Measurements from ENCODE around the gene STRA8. TPM values are rescaled to one million over a fixed set of nuclear protein-coding genes. Genes with fewer than 3 reads are reported as not detected.

The STRA8 gene
- total RNA-seq, 6 experiments from 2014 or later, result not detected

- H3K36me3 ChIP-seq, result no peaks in the 10 kb centered on the region
- DNase-seq (no peak), ATAC-seq (no peak)
- intact Hi-C loops (cut with DNase I), result no loop called here
- 92% methylated on average over 2 of the region's 3 CpGs for WGBS (ENCODE audit: insufficient coverage, low coverage, low lambda C conversion rate, missing lambda C conversion rate)
- no peak overlapping the region for H3K4me3 ChIP-seq
- no peaks in the 10 kb centered on the region for H3K9me3 ChIP-seq
- TF ChIP-seq POLR2A (IDR thresholded peaks at IDR 0.05), result no peak
- TF ChIP-seq, protein P1, sequence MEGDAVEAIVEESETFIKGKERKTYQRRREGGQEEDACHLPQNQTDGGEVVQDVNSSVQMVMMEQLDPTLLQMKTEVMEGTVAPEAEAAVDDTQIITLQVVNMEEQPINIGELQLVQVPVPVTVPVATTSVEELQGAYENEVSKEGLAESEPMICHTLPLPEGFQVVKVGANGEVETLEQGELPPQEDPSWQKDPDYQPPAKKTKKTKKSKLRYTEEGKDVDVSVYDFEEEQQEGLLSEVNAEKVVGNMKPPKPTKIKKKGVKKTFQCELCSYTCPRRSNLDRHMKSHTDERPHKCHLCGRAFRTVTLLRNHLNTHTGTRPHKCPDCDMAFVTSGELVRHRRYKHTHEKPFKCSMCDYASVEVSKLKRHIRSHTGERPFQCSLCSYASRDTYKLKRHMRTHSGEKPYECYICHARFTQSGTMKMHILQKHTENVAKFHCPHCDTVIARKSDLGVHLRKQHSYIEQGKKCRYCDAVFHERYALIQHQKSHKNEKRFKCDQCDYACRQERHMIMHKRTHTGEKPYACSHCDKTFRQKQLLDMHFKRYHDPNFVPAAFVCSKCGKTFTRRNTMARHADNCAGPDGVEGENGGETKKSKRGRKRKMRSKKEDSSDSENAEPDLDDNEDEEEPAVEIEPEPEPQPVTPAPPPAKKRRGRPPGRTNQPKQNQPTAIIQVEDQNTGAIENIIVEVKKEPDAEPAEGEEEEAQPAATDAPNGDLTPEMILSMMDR (IDR thresholded peaks at IDR 0.05), result no peak
- H3K27me3 ChIP-seq, result no peaks in the 10 kb centered on the region
- H3K27ac ChIP-seq, result no peak overlapping the region
- peaks cover 0 to 7% (median 0%) of the 10 kb centered on the region in 4 donors for H3K4me1 ChIP-seq
These were observed 24.9 kb downstream of the STRA8 start for GRCh38 chr7:135258585-135258984.

GRCh38 chr7:135259702-135260101 lies 26.1 kb downstream of the STRA8 start:
- intact Hi-C loops (cut with DNase I), result no loop called here
- H3K9me3 ChIP-seq, result no peaks in the 10 kb centered on the region
- H3K36me3 ChIP-seq, result no peaks in the 10 kb centered on the region
- DNase-seq, result no peak
- no peak overlapping the region for H3K27ac ChIP-seq
- no peak for ATAC-seq
- peaks cover 0 to 7% (median 0%) of the 10 kb centered on the region in 4 donors for H3K4me1 ChIP-seq
- H3K4me3 ChIP-seq, result no peak overlapping the region
- no peaks in the 10 kb centered on the region for H3K27me3 ChIP-seq
- TF ChIP-seq, protein P1 (IDR thresholded peaks at IDR 0.05), result no peak
- no peak for TF ChIP-seq POLR2A (IDR thresholded peaks at IDR 0.05)
- 80% methylated on average over 1 of the region's 6 CpGs for WGBS (ENCODE audit: insufficient coverage, low coverage, low lambda C conversion rate, missing lambda C conversion rate)

GRCh38 chr7:135260470-135260869 lies 26.8 kb downstream of the STRA8 start:
- intact Hi-C loops (cut with DNase I), result no loop called here
- Histone ChIP-seq H3K9me3 (no peaks in the 10 kb centered on the region), H3K4me3 (no peak overlapping the region), H3K4me1 (peaks cover 0 to 7% (median 0%) of the 10 kb centered on the region in 4 donors), H3K27ac (no peak overlapping the region), H3K36me3 (no peaks in the 10 kb centered on the region), H3K27me3 (no peaks in the 10 kb centered on the region)
- TF ChIP-seq POLR2A (IDR thresholded peaks at IDR 0.05), result no peak
- TF ChIP-seq, protein P1 (IDR thresholded peaks at IDR 0.05), result no peak
- DNase-seq (no peak), ATAC-seq (no peak)
- 76% methylated on average over 2 of the region's 2 CpGs for WGBS (ENCODE audit: insufficient coverage, low coverage, low lambda C conversion rate, missing lambda C conversion rate)

GRCh38 chr7:135260930-135261721 lies 27.5 kb downstream of the STRA8 start:
- DNase-seq (no peak), ATAC-seq (no peak)
- intact Hi-C loops (cut with DNase I), result no loop called here
- WGBS (ENCODE audit: insufficient coverage, low coverage, low lambda C conversion rate, missing lambda C conversion rate), result 74% methylated on average over 8 of the region's 10 CpGs
- Histone ChIP-seq H3K27ac (no peak overlapping the region), H3K27me3 (no peaks in the 10 kb centered on the region), H3K4me1 (peaks cover 0 to 7% (median 0%) of the 10 kb centered on the region in 4 donors), H3K4me3 (no peak overlapping the region), H3K36me3 (no peaks in the 10 kb centered on the region), H3K9me3 (no peaks in the 10 kb centered on the region)
- TF ChIP-seq, protein P1 (IDR thresholded peaks at IDR 0.05), result no peak

Data from right lobe of liver (tissue), 6 donors.